Left ventricle myocardium inferior (tissue), 1 donor: ENCODE results near the gene FCHSD1. TPM values are rescaled to one million over a fixed set of nuclear protein-coding genes. Genes with fewer than 3 reads are reported as not detected.

Experiments
- DNase-seq: peaks from one replicate; pipeline ENCODE4 v3.0.0-alpha.2; 2020
- H3K27ac ChIP-seq: fragments of 200-600 bp; replicated peaks from 2 replicates; pipeline ENCODE4 v1.8.0; 2021
- H3K27me3 ChIP-seq: fragments of 200-600 bp; 2 replicates; pipeline ENCODE4 v1.8.0; 2021; ENCODE audit warnings: low read depth
- H3K36me3 ChIP-seq: fragments of 200-600 bp; 2 replicates; pipeline ENCODE4 v1.8.0; 2021
- H3K4me1 ChIP-seq: fragments of 200-600 bp; 2 replicates; pipeline ENCODE4 v1.8.0; 2021
- H3K4me3 ChIP-seq: fragments of 200-600 bp; 2 replicates; pipeline ENCODE4 v1.8.0; 2021; ENCODE audit warnings: mild to moderate bottlenecking, moderate library complexity
- H3K9me3 ChIP-seq: fragments of 200-600 bp; replicated peaks from 2 replicates; pipeline ENCODE4 v1.8.0; 2021
- CTCF ChIP-seq: fragments of 200-600 bp; IDR thresholded peaks from 2 replicates; pipeline ENCODE4 v1.8.0; 2021; ENCODE audit warnings: antibody characterized with exemption, mild to moderate bottlenecking, borderline replicate concordance
- intact Hi-C: fragments of 100-400 bp; cut with micrococcal nuclease; formaldehyde crosslinking; loops from one replicate; pipeline ENCODE4 v1.11.0; 2022
- total RNA-seq: library from RNA; stranded (reverse); fragmentation: NEBNext Ultra II Directional; extraction: Animal tissue kit (Norgen Biotek cat#: 25700); gene quantifications from one replicate; pipeline ENCODE4 v1.2.1, GENCODE V29; 2021
- donor health status: DM: no; HTN: yes; CAD: no; lungs with severe emphysema.

FCHSD1 gene
- total RNA-seq, 1 donor from 2014 or later, result 4.7 TPM

DNA sequence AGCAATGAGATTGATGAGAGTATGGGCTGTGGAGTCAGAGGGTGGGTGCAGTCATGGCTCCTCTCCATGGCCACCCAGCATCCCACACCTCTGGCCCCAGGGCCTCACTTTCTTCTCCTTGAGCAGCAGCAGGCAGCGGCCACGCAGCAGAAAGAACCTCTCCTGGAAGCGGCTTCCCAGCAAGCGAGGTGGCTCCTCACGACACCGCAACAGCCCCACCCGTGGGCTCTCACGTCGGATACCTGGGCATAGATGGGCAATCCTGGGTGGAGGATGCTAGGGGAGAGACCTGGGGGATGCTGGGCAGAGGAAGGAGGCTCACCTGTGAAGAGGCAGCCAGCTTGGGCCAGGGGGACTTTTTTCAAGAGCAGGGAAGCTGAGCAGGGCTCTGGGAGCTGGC, 5.2 kb upstream of the FCHSD1 start:
- no peaks in the 10 kb centered on the region for H3K9me3 ChIP-seq
- DNase-seq, result no peak

DNA sequence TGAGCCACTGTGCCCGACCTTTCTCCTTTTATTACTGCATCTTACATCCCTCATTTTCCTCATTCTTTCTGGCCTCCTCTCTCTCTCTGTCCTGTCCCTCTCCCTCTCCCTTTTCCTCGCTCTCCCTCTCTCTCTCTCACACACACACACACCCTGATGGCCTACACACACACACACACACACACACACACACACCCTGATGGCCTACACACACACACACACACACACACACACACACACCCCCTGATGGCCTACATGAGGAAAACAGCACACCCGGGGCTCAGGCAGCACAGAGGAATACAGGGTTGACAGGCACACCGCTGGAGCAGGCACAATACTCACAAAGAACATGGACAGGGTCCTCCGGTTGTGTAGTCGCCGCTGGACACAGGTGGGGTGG, 3.8 kb upstream of the FCHSD1 start:
- intact Hi-C loops, result no loop called here
- H3K36me3 ChIP-seq, result peaks cover 46% of the 10 kb centered on the region
- no peak overlapping the region for H3K27ac ChIP-seq
- no peaks in the 10 kb centered on the region for H3K9me3 ChIP-seq
- no peak for DNase-seq
- H3K4me1 ChIP-seq, result peaks cover 16% of the 10 kb centered on the region
- no peaks in the 10 kb centered on the region for H3K27me3 ChIP-seq
- no peak for TF ChIP-seq CTCF
- H3K4me3 ChIP-seq, result no peak overlapping the region

More for the DNA sequence above, 5.2 kb upstream of the FCHSD1 start:
- Histone ChIP-seq H3K36me3 (peaks cover 56% of the 10 kb centered on the region), H3K4me1 (peaks cover 4% of the 10 kb centered on the region), H3K27me3 (no peaks in the 10 kb centered on the region), H3K27ac (no peak overlapping the region), H3K4me3 (no peak overlapping the region)
- no peak for TF ChIP-seq CTCF
- intact Hi-C loops, result no loop called here

GRCh38 chr5:141654298-141654697, 3.1 kb upstream of the FCHSD1 start:
- Histone ChIP-seq H3K27me3 (no peaks in the 10 kb centered on the region), H3K4me3 (no peak overlapping the region), H3K9me3 (no peaks in the 10 kb centered on the region), H3K36me3 (peaks cover 39% of the 10 kb centered on the region), H3K4me1 (peaks cover 16% of the 10 kb centered on the region), H3K27ac (no peak overlapping the region)
- intact Hi-C loops, result no loop called here
- no peak for TF ChIP-seq CTCF
- DNase-seq, result no peak

GRCh38 chr5:141651728-141652105, 499 bp upstream of the FCHSD1 start:
- H3K9me3 ChIP-seq, result no peaks in the 10 kb centered on the region
- DNase-seq, result no peak
- peaks cover 16% of the 10 kb centered on the region for H3K4me1 ChIP-seq
- H3K27me3 ChIP-seq, result no peaks in the 10 kb centered on the region
- intact Hi-C loops, result no loop called here
- H3K36me3 ChIP-seq, result peaks cover 15% of the 10 kb centered on the region
- H3K27ac ChIP-seq, result peak overlapping the region; percentile 29
- peak overlapping the region; percentile 72 for H3K4me3 ChIP-seq
- TF ChIP-seq CTCF, result no peak

DNA sequence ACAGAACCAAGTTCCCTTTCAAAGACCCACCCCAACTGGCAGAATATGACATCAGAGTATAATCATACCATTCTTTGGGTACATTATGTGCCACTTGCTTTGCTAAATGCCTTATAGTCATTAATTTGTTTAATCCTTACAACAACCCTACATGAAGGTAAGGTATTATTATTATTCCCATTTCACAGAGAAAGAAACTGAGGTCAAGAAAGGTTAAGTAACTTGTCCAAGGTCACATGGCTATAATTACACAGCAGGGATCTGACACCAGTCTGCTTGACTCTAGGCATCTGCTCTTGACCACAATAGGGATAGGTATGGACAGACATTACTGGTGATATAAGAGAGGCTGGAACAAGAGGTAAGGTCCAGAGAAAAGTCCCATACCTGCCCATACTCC, 1.2 kb downstream of the FCHSD1 start:
- intact Hi-C loops, result no loop called here
- peaks cover 16% of the 10 kb centered on the region for H3K4me1 ChIP-seq

More for the DNA sequence above, 1.2 kb downstream of the FCHSD1 start:
- H3K9me3 ChIP-seq, result no peaks in the 10 kb centered on the region
- no peak for TF ChIP-seq CTCF
- H3K27ac ChIP-seq, result no peak overlapping the region
- H3K4me3 ChIP-seq, result no peak overlapping the region
- no peaks in the 10 kb centered on the region for H3K27me3 ChIP-seq
- no peaks in the 10 kb centered on the region for H3K36me3 ChIP-seq
- DNase-seq, result no peak
